Hematopoietic multipotent progenitor cell treated with erythropoietin and hydrocortisone succinate and interleukin-3 and kit ligand, for 15 days (in vitro differentiated cells): ENCODE results near the gene FOXN3.

ENCODE experiments used
- DNase-seq: peaks from one replicate; pipeline ENCODE4 v3.0.0-alpha.2; 2015; ENCODE audit warnings: low spot score

The FOXN3 gene

DNA sequence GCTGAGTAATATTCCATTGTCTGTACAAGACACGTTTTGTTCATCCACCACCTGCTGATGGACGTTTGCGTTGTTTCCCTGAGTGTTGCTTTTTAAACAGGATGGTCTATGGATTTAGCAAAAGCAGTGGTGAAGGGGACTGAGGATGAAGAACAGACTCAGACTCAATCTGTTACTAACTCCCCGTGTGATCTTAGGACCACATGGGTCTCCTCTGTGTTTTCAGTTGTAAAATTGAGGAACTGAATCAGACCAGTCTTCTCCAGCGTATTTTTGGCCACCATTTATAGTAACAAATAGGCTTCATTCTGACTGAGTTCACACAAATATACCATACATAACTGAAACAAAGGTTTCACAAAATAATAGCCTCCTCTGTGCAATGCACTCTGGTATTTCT lies 85.6 kb downstream of the FOXN3 start:
- DNase-seq = no peak

- no peak for DNase-seq
Measured at GRCh38 chr14:89330236-89331002, 86.6 kb downstream of the FOXN3 start.

DNA sequence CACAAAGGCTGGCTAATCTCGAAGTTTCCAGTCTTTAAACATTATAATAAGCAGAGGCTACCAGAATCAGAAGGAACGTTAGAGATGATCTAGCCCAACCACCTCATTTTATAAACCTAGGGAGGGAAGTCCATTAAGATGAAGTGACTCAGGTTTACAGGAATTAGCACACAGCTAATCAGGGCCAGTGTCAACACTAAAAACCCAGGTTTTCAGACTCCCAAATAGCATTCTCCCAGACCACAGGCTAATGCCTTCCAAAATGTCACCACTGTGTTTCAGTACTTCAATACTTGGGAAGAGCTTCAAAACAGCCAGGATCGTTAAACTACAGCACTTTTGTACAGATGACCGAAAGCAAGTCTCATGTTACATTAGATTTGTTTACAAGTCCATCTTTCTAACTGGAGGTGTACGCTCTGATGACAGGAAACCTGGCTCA lies 89.2 kb downstream of the FOXN3 start:
- no peak for DNase-seq

DNA sequence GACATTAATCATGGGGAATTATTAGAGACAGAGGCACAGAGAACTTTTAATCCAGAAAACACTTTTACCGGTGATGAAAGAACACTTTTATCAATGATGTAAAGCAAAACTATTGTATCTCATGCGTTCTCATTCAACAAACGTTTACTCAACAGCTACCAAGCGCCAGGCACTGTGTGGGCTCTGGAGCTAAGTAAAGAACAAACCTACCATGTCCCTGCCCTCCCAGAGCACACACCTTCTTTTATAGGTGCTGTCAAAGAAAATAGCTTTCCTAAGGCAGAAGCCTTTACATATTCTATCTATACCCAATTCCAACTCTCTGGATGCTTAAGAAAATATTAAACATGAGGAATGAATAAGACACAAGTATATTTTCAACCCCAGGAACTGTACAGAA lies 91.1 kb downstream of the FOXN3 start:
- no peak for DNase-seq

DNA sequence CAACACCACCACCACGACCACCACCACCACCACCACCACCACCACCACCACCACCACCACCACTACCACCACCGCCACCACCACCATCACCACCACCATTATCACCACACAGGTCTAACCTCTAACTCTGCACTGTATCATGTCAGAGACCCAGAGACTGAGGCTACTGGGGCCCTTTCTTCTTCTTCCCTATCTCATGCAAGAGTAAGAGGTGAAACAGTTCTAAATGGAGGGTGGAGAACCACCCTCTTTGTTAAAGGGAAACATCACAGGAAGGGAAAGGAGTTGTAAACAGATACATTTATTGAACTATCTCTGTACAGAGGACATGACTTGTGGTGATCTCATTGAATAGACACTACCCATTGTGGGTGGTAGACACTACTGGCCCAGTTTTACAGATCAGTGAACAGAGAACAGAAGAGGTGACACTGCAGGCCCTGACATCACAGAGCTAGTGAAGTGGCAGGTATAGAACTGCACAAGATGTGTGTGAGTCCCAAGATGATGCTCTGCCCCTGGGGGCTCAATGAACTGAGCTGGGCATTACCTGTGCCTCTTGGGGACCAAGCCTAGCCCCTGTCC lies 91.6 kb downstream of the FOXN3 start:
- DNase-seq = no peak

DNA sequence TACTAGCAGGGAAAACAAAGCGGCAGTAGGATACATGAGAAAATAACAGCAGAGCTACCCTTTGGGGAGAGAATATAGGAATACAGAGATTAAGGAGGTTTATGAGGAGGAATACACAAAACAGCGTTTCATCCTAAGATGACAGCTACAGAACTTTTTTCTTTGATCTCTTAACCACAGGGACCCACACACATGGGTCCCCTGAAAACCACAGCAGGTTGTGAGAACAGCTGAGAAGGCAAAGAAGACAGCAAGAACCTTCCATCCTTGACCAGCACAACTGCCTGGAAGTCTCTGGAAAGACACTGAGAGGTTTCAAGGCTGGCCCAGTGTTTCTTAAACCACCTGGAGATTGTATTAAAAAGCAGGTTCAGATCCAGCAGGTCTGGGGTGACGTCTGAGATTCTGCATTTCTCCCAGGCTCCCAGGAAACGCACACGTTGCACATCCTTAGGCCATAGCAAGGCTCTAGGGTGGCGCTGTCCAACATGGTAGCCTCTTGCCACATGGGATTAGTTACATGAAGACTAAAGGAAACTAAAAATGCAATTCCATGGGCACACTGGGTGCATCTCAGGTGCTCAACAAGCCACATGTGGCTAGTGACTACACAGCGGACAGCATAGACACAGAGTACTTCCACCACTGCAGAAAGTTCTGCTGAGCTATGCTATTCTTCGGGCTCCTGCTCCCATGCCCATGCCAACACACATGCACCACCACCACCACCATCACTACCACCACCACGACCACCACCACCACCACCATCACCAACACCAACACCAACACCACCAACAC lies 92.3 kb downstream of the FOXN3 start:
- DNase-seq = no peak

- no peak for DNase-seq
Measured at GRCh38 chr14:89320381-89321000, 96.5 kb downstream of the FOXN3 start.

DNA sequence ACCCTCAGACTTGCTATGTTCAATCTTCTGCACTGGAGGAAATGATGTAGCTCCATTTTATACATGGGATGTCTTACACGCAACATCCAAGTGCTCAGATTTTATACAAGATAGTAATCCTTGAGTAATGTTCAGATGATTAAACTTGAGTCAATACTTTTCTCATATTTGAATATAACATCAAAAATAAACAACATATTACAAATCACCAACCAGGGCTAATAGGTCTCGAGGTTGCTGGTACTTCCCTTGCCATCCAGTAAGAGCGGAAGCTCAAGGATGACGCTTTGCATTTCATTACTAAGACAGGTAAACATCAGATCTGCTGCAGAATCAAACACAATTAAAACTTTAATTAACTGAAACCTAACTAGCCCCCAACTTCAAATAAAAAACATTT lies 97.3 kb downstream of the FOXN3 start:
- DNase-seq = no peak

DNA sequence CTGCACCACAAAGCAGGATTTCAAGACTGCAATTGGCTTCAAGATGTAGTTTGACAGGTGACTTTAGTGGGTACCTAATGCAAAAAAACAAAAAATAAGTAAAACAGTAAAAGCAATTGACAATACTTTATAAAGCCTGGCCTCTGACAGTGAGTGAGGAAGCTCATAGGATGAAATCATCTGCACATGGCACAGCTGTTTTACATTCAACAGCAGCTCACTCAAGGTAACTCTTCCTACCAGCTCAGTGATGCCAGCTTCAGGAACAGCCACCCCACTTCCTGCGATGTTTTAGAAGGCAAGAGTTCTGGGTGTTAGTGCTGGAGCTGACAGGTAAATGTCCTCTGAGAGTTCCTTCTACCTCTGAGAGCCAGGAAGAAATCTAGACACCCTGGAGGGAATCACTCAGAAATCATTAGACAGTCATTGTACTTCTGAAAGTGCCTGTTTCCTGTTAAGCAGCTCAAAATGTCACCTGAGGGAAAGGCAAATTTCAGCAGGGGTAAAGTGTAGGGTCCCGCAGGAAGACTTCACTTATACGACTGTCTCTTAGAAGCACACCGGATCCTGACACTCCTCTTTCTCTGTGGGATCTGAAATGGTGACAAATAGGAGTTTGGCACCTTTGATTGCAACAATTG lies 99.9 kb downstream of the FOXN3 start:
- no peak for DNase-seq

- DNase-seq = no peak
Measured at GRCh38 chr14:89315493-89316470, 101.3 kb downstream of the FOXN3 start.

DNA sequence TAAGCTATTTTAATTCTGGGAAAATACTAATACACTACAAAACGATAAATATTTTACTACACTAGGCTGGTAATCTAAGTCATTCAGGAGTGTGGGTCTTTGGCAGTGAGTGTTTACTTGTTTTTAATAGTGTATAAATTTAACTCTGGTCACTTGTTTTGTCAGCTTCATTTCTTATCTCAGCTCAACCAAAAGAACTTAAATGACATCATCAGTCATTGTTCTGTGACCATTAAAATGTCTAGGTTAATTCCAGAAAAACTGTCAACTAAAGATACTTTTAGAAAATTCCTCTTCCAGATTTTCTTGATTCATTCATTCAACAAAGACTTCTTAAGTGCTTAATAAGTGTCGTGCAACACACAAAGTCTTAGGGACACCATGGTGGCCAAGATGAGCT lies 102.8 kb downstream of the FOXN3 start:
- no peak for DNase-seq

DNA sequence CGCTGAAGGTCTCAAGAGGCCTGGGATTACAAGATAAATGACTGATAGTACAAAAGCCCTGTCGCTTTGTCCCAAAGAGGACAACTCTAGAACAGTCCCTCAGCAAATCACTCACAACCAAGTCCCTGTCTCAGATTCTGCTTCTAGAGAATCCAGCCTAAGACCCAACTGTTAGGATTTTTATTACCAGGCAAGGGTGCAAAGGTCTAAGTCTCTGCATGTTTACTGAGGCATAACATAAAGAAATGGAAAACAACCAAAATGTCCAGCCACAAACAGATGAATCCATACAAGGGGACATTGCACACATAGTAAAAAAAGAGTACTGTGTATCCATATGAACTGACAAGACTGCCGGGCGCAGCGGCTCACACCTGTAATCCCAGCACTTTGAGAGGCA lies 104.1 kb downstream of the FOXN3 start:
- DNase-seq = no peak

DNA sequence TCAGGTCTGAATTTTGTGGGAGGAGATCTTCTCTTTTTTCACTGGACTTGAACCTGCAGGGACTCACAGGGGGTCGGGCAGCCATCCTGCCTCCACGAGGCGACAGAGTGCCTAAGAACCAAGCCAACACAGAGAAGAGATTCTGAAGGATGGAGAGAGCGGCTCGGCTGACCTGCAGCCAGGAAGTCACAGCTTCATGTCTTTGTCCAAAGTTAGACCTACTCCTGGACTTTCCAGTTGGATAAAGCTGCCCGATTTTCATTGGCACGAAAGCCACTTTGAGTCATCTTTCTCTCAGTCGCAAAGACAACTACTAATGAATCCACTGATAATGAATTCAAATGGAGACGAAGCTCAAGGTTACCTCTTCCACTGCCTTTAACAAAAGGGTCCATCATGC lies 106.8 kb downstream of the FOXN3 start:
- no peak for DNase-seq

DNA sequence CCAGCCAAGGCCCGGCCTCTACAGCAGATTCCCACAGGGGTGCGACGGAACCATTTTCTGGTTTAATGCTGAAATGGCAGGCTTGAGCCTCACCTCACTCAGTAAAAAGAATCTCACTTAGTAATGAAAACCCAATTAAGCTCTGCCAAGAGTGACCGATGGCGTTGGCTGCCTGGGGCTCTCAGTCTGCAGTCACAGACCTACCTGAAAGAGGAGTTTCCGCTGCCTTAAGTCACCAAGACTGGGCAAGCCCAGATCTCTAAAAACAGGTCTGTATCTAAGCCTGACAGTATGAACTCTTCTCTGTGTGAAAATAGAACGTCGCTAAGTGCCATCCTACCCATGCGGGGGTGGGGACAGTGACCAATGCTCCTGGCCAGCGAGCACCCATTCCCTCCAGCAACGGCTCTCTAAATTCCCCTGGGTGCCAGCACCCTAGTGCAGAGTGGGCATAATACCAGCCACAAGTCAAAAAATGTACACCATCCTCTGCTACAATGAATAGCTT lies 107.3 kb downstream of the FOXN3 start:
- no peak for DNase-seq

- DNase-seq = no peak
Measured at GRCh38 chr14:89308232-89308959, 108.6 kb downstream of the FOXN3 start.

DNA sequence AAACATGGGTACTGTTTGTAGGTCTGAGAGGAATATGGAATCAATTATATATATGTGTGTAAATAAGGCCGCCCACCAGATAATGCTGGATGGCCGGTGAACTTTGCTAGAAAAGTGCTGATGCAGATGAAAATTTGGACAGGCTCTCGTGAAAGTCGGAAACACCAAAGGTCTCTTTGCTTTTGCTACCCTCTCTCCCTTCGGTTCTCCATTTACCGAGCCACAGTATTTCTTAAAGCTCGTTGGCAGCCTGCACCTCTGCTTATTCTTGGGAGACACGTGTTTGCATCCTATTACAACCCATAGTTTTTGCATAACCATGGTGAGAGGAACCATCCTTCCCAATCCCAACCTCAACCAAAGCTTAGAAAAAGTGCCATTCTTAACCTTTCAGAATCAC lies 109.6 kb downstream of the FOXN3 start:
- DNase-seq = no peak

DNA sequence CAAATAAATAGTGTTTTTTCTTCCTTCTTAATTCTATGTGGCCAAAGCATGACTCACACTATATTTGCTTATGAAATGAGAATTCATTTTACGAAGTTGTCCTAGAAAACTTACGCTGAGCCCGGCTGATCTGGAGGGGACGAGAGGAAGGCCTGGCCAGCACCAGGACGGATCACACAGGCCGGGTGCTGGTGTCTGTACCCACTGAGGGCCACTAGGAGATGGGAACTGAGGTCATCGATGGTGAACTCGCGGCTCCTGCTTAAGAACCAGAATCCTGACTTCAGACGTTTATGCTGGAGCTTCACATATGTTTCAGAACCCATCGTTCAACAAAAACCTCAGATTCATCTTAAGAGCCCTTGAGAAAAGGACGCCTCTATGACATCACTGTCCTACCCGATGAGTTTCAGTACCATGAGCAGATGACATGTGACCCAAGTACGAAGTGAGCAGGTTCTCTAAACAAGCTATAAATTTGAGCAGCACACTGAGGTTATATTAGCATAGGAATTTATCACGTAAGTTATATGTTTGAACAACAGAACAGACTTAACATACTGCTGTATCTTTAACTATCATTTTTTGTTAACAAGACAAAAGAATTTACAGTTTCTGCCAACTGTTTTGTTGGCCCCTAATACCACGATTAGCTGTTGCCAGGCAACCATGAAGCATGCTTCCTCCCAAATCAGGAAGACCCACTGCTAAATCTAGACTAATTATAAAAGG lies 111.9 kb downstream of the FOXN3 start:
- no peak for DNase-seq

GRCh38 chr14:89304561-89304960 lies 112.5 kb downstream of the FOXN3 start:
- DNase-seq = no peak
